ENCODE data around the gene ACP1.

Gene ACP1

DNA sequence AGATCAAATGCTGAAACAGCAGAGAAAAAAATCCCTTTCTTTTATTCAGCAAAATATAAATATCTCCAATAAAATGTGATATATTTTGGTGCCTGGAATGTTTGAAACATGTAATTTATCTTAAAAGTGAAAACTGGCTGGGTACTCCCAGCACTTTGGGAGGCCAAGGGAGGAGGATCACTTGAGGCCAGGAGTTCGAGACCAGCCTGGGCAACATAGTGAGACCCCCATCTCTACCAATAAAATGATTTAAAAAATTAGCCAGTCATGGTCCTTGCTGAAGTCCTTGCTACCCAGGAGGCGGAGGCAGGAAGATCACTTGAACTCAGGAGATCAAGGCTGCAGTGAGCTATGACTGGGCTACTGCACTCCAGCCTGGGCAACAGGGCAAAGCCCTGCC lies 9.6 kb upstream of the ACP1 start:
- POLR2A ChIA-PET, result no interaction called here
- H3K27ac ChIP-seq (ENCODE audit: insufficient read depth in 1 of 2, low read depth in 1 of 2, low read length in 2 of 2, poor library complexity in 1 of 2, severe bottlenecking in 2 of 2), result no peak overlapping the region
- H3K4me1 ChIP-seq (ENCODE audit: control extremely low read depth in 1 of 4, control insufficient read depth in 4 of 4, insufficient read depth in 4 of 4, low read length in 3 of 4), result no peaks in the 10 kb centered on the region
- CTCF ChIA-PET, result interaction anchor here (0.9 to 1.0 kb wide), 2 partner anchors 8 to 34 kb away, joined by 3 to 4 read pairs; no protein-coding TSS in a partner anchor
- peaks cover 0 to 16% (median 6%) of the 10 kb centered on the region in 5 experiments for H3K9me3 ChIP-seq (ENCODE audit: control extremely low read depth in 1 of 5, control insufficient read depth in 4 of 5, insufficient read depth in 2 of 5, low read depth in 1 of 5, low read length in 4 of 5)
- no peaks in the 10 kb centered on the region for H3K27me3 ChIP-seq (replicated peaks in 2 of 5; ENCODE audit: control insufficient read depth in 4 of 5, insufficient read depth in 5 of 5, low read length in 4 of 5)
- peaks cover 0 to 16% (median 3%) of the 10 kb centered on the region in 4 experiments for H3K36me3 ChIP-seq (ENCODE audit: control insufficient read depth in 4 of 4, insufficient read depth in 4 of 4, low read length in 3 of 4)
- WGBS (ENCODE audit: insufficient coverage), result 89% methylated on average over 1 of the region's 2 CpGs
- no peak overlapping the region for H3K4me3 ChIP-seq (ENCODE audit: control insufficient read depth in 1 of 7, extremely low read depth in 1 of 7, insufficient read depth in 4 of 7, low read depth in 2 of 7, low read length in 6 of 7)
- no peak for DNase-seq

DNA sequence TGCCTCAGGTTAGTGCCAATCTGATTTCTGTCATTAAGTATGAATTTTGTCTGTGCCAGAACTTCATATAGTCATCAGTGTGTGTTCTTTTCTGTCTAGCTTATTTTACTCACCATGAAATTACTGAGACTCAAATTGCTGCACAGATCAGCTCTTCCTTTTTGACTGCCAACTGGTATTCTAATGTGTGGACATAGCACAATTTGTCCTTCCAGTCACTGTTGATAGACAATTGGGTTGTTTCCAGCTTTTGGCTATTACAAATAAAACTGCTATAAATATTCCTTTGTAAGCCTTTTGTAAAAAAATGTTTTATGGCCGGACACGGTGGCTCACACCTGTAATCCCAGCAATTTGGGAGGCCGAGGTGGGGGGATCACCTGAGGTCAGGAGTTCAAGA lies 8.7 kb upstream of the ACP1 start:
- H3K36me3 ChIP-seq (ENCODE audit: control insufficient read depth in 4 of 4, insufficient read depth in 4 of 4, low read length in 3 of 4), result peaks cover 0 to 23% (median 5%) of the 10 kb centered on the region in 4 experiments

DNA sequence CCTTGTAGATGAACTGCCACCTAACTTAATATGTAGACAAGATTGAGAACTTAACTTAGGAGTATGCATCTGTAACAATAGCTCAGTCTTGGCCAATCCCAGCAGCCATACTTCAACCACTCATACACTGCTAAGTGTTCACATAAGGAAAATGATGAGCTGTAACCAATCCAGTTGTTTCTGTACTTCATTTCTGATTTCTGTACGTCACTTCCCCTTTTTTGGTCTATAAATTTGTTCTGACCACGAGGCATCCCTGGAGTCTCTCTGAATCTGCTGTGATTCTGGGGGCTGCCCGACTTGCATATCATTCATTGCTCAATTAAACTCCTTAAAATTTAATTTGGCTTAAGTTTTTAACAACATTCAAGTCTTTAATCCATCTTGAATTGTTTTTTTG lies 7.3 kb upstream of the ACP1 start:
- DNase-seq, result peak in 2 of 3 donors; percentile 16 to 34
- POLR2A ChIA-PET, result no interaction called here
- 48% methylated on average over 2 of the region's 3 CpGs for WGBS (ENCODE audit: insufficient coverage)
- Histone ChIP-seq H3K4me1 (ENCODE audit: control extremely low read depth in 1 of 4, control insufficient read depth in 4 of 4, insufficient read depth in 4 of 4, low read length in 3 of 4) (no peaks in the 10 kb centered on the region), H3K36me3 (ENCODE audit: control insufficient read depth in 4 of 4, insufficient read depth in 4 of 4, low read length in 3 of 4) (peaks cover 0 to 17% (median 6%) of the 10 kb centered on the region in 4 experiments), H3K27ac (ENCODE audit: insufficient read depth in 1 of 2, low read depth in 1 of 2, low read length in 2 of 2, poor library complexity in 1 of 2, severe bottlenecking in 2 of 2) (no peak overlapping the region), H3K4me3 (ENCODE audit: control insufficient read depth in 1 of 7, extremely low read depth in 1 of 7, insufficient read depth in 4 of 7, low read depth in 2 of 7, low read length in 6 of 7) (no peak overlapping the region), H3K9me3 (ENCODE audit: control extremely low read depth in 1 of 5, control insufficient read depth in 4 of 5, insufficient read depth in 2 of 5, low read depth in 1 of 5, low read length in 4 of 5) (peaks cover 0 to 17% (median 6%) of the 10 kb centered on the region in 5 experiments), H3K27me3 (replicated peaks in 2 of 5; ENCODE audit: control insufficient read depth in 4 of 5, insufficient read depth in 5 of 5, low read length in 4 of 5) (no peaks in the 10 kb centered on the region)
- CTCF ChIA-PET, result interaction anchor here (5.8 kb wide), 1 partner anchor 11 kb away, joined by 23 read pairs; no protein-coding TSS in a partner anchor

More for the DNA sequence above, 8.7 kb upstream of the ACP1 start:
- Histone ChIP-seq H3K4me1 (ENCODE audit: control extremely low read depth in 1 of 4, control insufficient read depth in 4 of 4, insufficient read depth in 4 of 4, low read length in 3 of 4) (no peaks in the 10 kb centered on the region), H3K9me3 (ENCODE audit: control extremely low read depth in 1 of 5, control insufficient read depth in 4 of 5, insufficient read depth in 2 of 5, low read depth in 1 of 5, low read length in 4 of 5) (peaks cover 0 to 17% (median 6%) of the 10 kb centered on the region in 5 experiments), H3K27me3 (replicated peaks in 2 of 5; ENCODE audit: control insufficient read depth in 4 of 5, insufficient read depth in 5 of 5, low read length in 4 of 5) (no peaks in the 10 kb centered on the region), H3K4me3 (ENCODE audit: control insufficient read depth in 1 of 7, extremely low read depth in 1 of 7, insufficient read depth in 4 of 7, low read depth in 2 of 7, low read length in 6 of 7) (no peak overlapping the region), H3K27ac (ENCODE audit: insufficient read depth in 1 of 2, low read depth in 1 of 2, low read length in 2 of 2, poor library complexity in 1 of 2, severe bottlenecking in 2 of 2) (no peak overlapping the region)
- ChIA-PET CTCF (interaction anchor here (0.9 to 1.0 kb wide), 2 partner anchors 9 to 33 kb away, joined by 3 to 4 read pairs; no protein-coding TSS in a partner anchor), POLR2A (no interaction called here)
- 100% methylated on average over 1 of the region's 3 CpGs for WGBS (ENCODE audit: insufficient coverage)
- no peak for DNase-seq

DNA sequence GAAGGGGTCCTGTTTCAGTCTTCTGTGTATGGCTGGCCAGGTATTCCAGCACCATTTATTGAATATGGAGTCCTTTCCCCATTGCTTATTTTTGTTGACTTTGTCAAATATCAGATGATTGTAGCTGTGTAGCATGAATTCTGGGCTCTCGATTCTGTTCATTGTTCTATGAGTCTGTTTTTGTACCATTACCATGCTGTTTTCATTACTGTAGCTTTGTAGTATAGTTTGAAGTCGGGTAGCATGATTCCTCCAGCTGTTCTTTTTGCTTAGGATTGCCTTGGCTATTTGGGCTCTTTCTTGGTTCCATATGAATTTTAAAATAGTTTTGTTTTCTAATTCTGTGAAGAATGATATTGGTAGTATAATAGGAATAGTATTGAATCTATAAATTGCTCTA lies 6.9 kb upstream of the ACP1 start:
- peaks cover 0 to 17% (median 6%) of the 10 kb centered on the region in 5 experiments for H3K9me3 ChIP-seq (ENCODE audit: control extremely low read depth in 1 of 5, control insufficient read depth in 4 of 5, insufficient read depth in 2 of 5, low read depth in 1 of 5, low read length in 4 of 5)
- peaks cover 0 to 18% (median 6%) of the 10 kb centered on the region in 4 experiments for H3K36me3 ChIP-seq (ENCODE audit: control insufficient read depth in 4 of 4, insufficient read depth in 4 of 4, low read length in 3 of 4)
- 100% methylated on average over 1 of the region's 2 CpGs for WGBS (ENCODE audit: insufficient coverage)
- H3K27ac ChIP-seq (ENCODE audit: insufficient read depth in 1 of 2, low read depth in 1 of 2, low read length in 2 of 2, poor library complexity in 1 of 2, severe bottlenecking in 2 of 2), result no peak overlapping the region
- ChIA-PET POLR2A (no interaction called here), CTCF (interaction anchor here (0.9 to 5.8 kb wide), 2 partner anchors 11 to 32 kb away, joined by 3 to 23 read pairs; no protein-coding TSS in a partner anchor)
- H3K4me3 ChIP-seq (ENCODE audit: control insufficient read depth in 1 of 7, extremely low read depth in 1 of 7, insufficient read depth in 4 of 7, low read depth in 2 of 7, low read length in 6 of 7), result no peak overlapping the region
- no peaks in the 10 kb centered on the region for H3K4me1 ChIP-seq (ENCODE audit: control extremely low read depth in 1 of 4, control insufficient read depth in 4 of 4, insufficient read depth in 4 of 4, low read length in 3 of 4)
- no peak for DNase-seq
- no peaks in the 10 kb centered on the region for H3K27me3 ChIP-seq (replicated peaks in 2 of 5; ENCODE audit: control insufficient read depth in 4 of 5, insufficient read depth in 5 of 5, low read length in 4 of 5)

DNA sequence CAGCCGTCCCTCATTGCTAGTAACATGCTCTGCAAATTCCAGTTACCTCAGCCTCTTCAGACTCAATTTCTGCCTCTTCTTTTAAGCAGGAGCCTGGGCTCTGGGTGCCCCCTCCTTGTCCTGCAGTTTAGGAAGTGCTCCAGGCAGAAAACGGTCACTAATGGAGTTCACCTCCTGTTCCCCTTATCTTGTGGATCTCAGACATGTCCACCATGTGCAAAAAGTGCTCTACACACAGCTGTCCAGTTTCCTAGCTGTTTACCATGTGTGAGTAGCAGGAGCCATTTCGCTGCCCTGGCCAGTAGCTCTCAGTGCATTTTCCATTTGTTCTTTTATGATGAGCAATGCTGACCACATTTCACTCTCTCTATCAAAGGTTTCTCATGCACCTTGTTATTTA lies 5.8 kb upstream of the ACP1 start:
- Histone ChIP-seq H3K27ac (ENCODE audit: insufficient read depth in 1 of 2, low read depth in 1 of 2, low read length in 2 of 2, poor library complexity in 1 of 2, severe bottlenecking in 2 of 2) (no peak overlapping the region), H3K4me3 (ENCODE audit: control insufficient read depth in 1 of 7, extremely low read depth in 1 of 7, insufficient read depth in 4 of 7, low read depth in 2 of 7, low read length in 6 of 7) (no peak overlapping the region), H3K9me3 (ENCODE audit: control extremely low read depth in 1 of 5, control insufficient read depth in 4 of 5, insufficient read depth in 2 of 5, low read depth in 1 of 5, low read length in 4 of 5) (peaks cover 0 to 17% (median 6%) of the 10 kb centered on the region in 5 experiments), H3K4me1 (ENCODE audit: control extremely low read depth in 1 of 4, control insufficient read depth in 4 of 4, insufficient read depth in 4 of 4, low read length in 3 of 4) (peaks cover 0 to 8% (median 6%) of the 10 kb centered on the region in 4 experiments), H3K36me3 (ENCODE audit: control insufficient read depth in 4 of 4, insufficient read depth in 4 of 4, low read length in 3 of 4) (peaks cover 0 to 18% (median 6%) of the 10 kb centered on the region in 4 experiments), H3K27me3 (replicated peaks in 2 of 5; ENCODE audit: control insufficient read depth in 4 of 5, insufficient read depth in 5 of 5, low read length in 4 of 5) (no peaks in the 10 kb centered on the region)
- ChIA-PET CTCF (interaction anchor here (0.9 to 5.8 kb wide), 3 partner anchors 9 to 31 kb away, joined by 3 to 23 read pairs (median 4); no protein-coding TSS in a partner anchor), POLR2A (no interaction called here)
- 92% methylated on average over 3 of the region's 3 CpGs for WGBS (ENCODE audit: insufficient coverage)
- no peak for DNase-seq

DNA sequence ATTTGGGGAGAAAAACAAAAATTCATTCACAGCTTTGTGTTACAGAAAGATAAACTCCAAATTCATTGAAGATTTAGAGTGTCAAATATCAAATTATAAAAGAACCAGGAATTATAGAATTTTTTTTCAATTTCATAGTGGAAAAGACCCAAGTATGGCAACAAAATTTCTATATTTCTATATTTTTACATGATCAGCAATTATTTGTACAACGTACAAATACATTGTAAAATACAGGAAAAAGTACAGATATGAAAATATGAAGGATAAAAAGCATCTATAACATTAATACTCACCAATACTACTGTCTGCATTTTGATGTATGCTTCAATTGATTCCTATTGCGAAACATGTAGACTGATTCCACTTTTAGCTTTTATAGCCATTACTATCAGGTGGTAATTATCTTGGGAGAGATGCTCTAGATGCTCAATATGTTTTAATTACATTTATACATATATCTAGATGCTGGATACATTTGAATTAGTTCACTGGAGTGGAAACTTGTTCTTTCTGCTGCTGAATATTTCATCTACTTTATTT lies 4.9 kb upstream of the ACP1 start:
- POLR2A ChIA-PET, result no interaction called here
- Histone ChIP-seq H3K27ac (ENCODE audit: insufficient read depth in 1 of 2, low read depth in 1 of 2, low read length in 2 of 2, poor library complexity in 1 of 2, severe bottlenecking in 2 of 2) (no peak overlapping the region), H3K27me3 (replicated peaks in 2 of 5; ENCODE audit: control insufficient read depth in 4 of 5, insufficient read depth in 5 of 5, low read length in 4 of 5) (no peaks in the 10 kb centered on the region), H3K4me1 (ENCODE audit: control extremely low read depth in 1 of 4, control insufficient read depth in 4 of 4, insufficient read depth in 4 of 4, low read length in 3 of 4) (peaks cover 0 to 11% (median 9%) of the 10 kb centered on the region in 4 experiments), H3K4me3 (ENCODE audit: control insufficient read depth in 1 of 7, extremely low read depth in 1 of 7, insufficient read depth in 4 of 7, low read depth in 2 of 7, low read length in 6 of 7) (no peak overlapping the region), H3K9me3 (ENCODE audit: control extremely low read depth in 1 of 5, control insufficient read depth in 4 of 5, insufficient read depth in 2 of 5, low read depth in 1 of 5, low read length in 4 of 5) (peaks cover 0 to 17% (median 6%) of the 10 kb centered on the region in 5 experiments), H3K36me3 (ENCODE audit: control insufficient read depth in 4 of 4, insufficient read depth in 4 of 4, low read length in 3 of 4) (peaks cover 0 to 18% (median 6%) of the 10 kb centered on the region in 4 experiments)
- CTCF ChIA-PET, result interaction anchor here (0.5 to 5.8 kb wide), 3 partner anchors 10 to 17 kb away, joined by 3 to 23 read pairs (median 4); no protein-coding TSS in a partner anchor
- DNase-seq, result no peak
- WGBS (ENCODE audit: insufficient coverage), result no CpG with 5 or more reads among the region's 2 CpGs

DNA sequence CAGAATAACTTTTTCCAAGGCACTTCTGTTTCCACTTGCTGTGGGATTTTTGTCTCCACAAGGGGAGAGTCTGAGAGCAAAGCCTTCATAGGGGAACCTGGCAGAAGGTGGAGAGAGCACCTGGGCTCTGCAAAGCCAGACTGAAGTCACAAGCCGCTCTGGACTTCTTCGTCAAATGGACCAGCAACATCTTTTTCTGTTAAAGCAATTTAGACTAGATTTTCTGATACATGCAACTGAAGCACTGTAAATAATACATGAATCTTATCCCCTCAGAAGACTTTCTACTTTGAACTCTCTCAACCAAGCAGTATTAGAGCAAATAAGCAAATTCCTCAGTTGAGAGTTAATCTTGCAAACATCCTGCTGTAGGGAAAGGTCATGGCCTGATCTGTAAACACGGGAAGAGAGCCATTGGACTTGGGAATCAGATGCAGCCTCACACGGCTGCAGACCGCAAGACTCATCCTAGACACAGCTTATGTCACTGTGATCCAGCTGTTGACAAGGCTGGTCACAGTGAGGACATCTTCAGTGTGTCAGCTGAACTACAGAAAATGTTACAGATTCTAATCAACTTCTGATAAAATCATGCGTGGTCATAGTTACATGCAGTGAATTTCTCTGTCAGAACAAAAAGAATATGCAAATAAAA lies 4.1 kb upstream of the ACP1 start:
- WGBS (ENCODE audit: insufficient coverage), result 86% methylated on average over 5 of the region's 6 CpGs
- Histone ChIP-seq H3K4me3 (ENCODE audit: control insufficient read depth in 1 of 7, extremely low read depth in 1 of 7, insufficient read depth in 4 of 7, low read depth in 2 of 7, low read length in 6 of 7) (no peak overlapping the region), H3K27me3 (replicated peaks in 2 of 5; ENCODE audit: control insufficient read depth in 4 of 5, insufficient read depth in 5 of 5, low read length in 4 of 5) (no peaks in the 10 kb centered on the region), H3K36me3 (ENCODE audit: control insufficient read depth in 4 of 4, insufficient read depth in 4 of 4, low read length in 3 of 4) (peaks cover 0 to 18% (median 6%) of the 10 kb centered on the region in 4 experiments), H3K9me3 (ENCODE audit: control extremely low read depth in 1 of 5, control insufficient read depth in 4 of 5, insufficient read depth in 2 of 5, low read depth in 1 of 5, low read length in 4 of 5) (peaks cover 0 to 17% (median 6%) of the 10 kb centered on the region in 5 experiments), H3K4me1 (ENCODE audit: control extremely low read depth in 1 of 4, control insufficient read depth in 4 of 4, insufficient read depth in 4 of 4, low read length in 3 of 4) (peaks cover 2 to 19% (median 12%) of the 10 kb centered on the region in 4 experiments), H3K27ac (ENCODE audit: insufficient read depth in 1 of 2, low read depth in 1 of 2, low read length in 2 of 2, poor library complexity in 1 of 2, severe bottlenecking in 2 of 2) (no peak overlapping the region)
- ChIA-PET CTCF (interaction anchor here (1.8 to 5.8 kb wide), 2 partner anchors 11 to 14 kb away, joined by 4 to 23 read pairs; no protein-coding TSS in a partner anchor), POLR2A (no interaction called here)
- no peak for DNase-seq

Measured in common myeloid progenitor, CD34-positive (primary cell).